H9 (cell line): ENCODE data around the gene BIRC5. TPM values are rescaled to one million over a fixed set of nuclear protein-coding genes. Genes with fewer than 3 reads are reported as not detected.

Experiments used
- DNase-seq: peaks from one replicate; pipeline ENCODE4 v3.0.0-alpha.2; 2017
- H2AFZ ChIP-seq: one replicate; pipeline ENCODE4 v1.6.1; 2013; ENCODE audit warnings: mild to moderate bottlenecking, low read length, control low read depth, moderate library complexity
- H2AK5ac ChIP-seq: 2 replicates; pipeline ENCODE4 v1.6.1; 2013; ENCODE audit warnings: low read length, control low read depth, mixed read lengths; ENCODE audit not compliant: insufficient read length
- H2BK120ac ChIP-seq: one replicate; pipeline ENCODE4 v1.6.1; 2013; ENCODE audit warnings: low read depth, mild to moderate bottlenecking, low read length, control low read depth, inconsistent platforms; ENCODE audit not compliant: poor library complexity, severe bottlenecking
- H2BK12ac ChIP-seq: 2 replicates; pipeline ENCODE4 v1.6.1; 2013; ENCODE audit warnings: low read length, control low read depth, mixed read lengths, low read depth; ENCODE audit not compliant: insufficient read length
- H2BK15ac ChIP-seq: 2 replicates; pipeline ENCODE4 v1.6.1; 2013; ENCODE audit warnings: low read depth, low read length, control low read depth
- H2BK20ac ChIP-seq: one replicate; pipeline ENCODE4 v1.6.1; 2013; ENCODE audit warnings: low read depth, mild to moderate bottlenecking, low read length, control low read depth, inconsistent platforms; ENCODE audit not compliant: poor library complexity, severe bottlenecking
- H2BK5ac ChIP-seq: 2 replicates; pipeline ENCODE4 v1.6.1; 2013; ENCODE audit warnings: low read length, control low read depth, mixed read lengths; ENCODE audit not compliant: insufficient read length
- H3K14ac ChIP-seq: 2 replicates; pipeline ENCODE4 v1.6.1; 2013; ENCODE audit warnings: low read length, control low read depth; ENCODE audit not compliant: insufficient read depth
- H3K18ac ChIP-seq: 2 replicates; pipeline ENCODE4 v1.6.1; 2013; ENCODE audit warnings: low read depth, mild to moderate bottlenecking, mixed read lengths, low read length, control low read depth; ENCODE audit not compliant: insufficient read length
- H3K23ac ChIP-seq: 2 replicates; pipeline ENCODE4 v1.6.1; 2013; ENCODE audit warnings: low read length, control low read depth, mixed read lengths, low read depth; ENCODE audit not compliant: insufficient read length
- H3K23me2 ChIP-seq: 2 replicates; pipeline ENCODE4 v1.6.1; 2013; ENCODE audit warnings: low read depth, mild to moderate bottlenecking, mixed read lengths, low read length, control low read depth; ENCODE audit not compliant: insufficient read length, poor library complexity, severe bottlenecking
- H3K27ac ChIP-seq: 2 replicates; pipeline ENCODE4 v1.5.1; 2013; ENCODE audit warnings: low read length, control low read depth, mixed read lengths, low read depth; ENCODE audit not compliant: insufficient read length
- H3K27me3 ChIP-seq: 2 replicates; pipeline ENCODE4 v1.6.1; 2013; ENCODE audit warnings: low read length, control low read depth, inconsistent platforms; ENCODE audit not compliant: insufficient read depth
- H3K4ac ChIP-seq: 2 replicates; pipeline ENCODE4 v1.6.1; 2013; ENCODE audit warnings: low read depth, mild to moderate bottlenecking, control low read depth, inconsistent platforms, low read length, moderate library complexity
- H3K4me1 ChIP-seq: 2 replicates; pipeline ENCODE4 v1.6.1; 2013; ENCODE audit warnings: low read length, control low read depth, inconsistent platforms; ENCODE audit not compliant: insufficient read depth
- H3K4me2 ChIP-seq: 2 replicates; pipeline ENCODE4 v1.6.1; 2013; ENCODE audit warnings: low read length, control low read depth, mixed read lengths; ENCODE audit not compliant: insufficient read length, insufficient read depth
- H3K56ac ChIP-seq: 2 replicates; pipeline ENCODE4 v1.6.1; 2013; ENCODE audit warnings: low read depth, mild to moderate bottlenecking, mixed read lengths, low read length, control low read depth; ENCODE audit not compliant: insufficient read length
- H3K79me1 ChIP-seq: 2 replicates; pipeline ENCODE4 v1.6.1; 2013; ENCODE audit warnings: low read depth, mild to moderate bottlenecking, moderate library complexity, low read length, control low read depth, inconsistent platforms; ENCODE audit not compliant: insufficient read depth, poor library complexity, severe bottlenecking
- H3K79me2 ChIP-seq: 2 replicates; pipeline ENCODE4 v1.6.1; 2013; ENCODE audit warnings: low read length, control low read depth, inconsistent platforms; ENCODE audit not compliant: insufficient read depth
- H3K9ac ChIP-seq: 2 replicates; pipeline ENCODE4 v1.6.1; 2013; ENCODE audit warnings: low read length, control low read depth, mixed read lengths; ENCODE audit not compliant: insufficient read length; ENCODE audit errors: extremely low read depth
- H3K9me3 ChIP-seq: one replicate; pipeline ENCODE4 v1.6.1; 2013; ENCODE audit warnings: low read depth, low read length, inconsistent platforms; ENCODE audit not compliant: control insufficient read depth
- H3T11ph ChIP-seq: one replicate; pipeline ENCODE4 v1.6.1; 2013; ENCODE audit warnings: mild to moderate bottlenecking, low read length, control low read depth, inconsistent platforms
- H4K20me1 ChIP-seq: one replicate; pipeline ENCODE4 v1.6.1; 2013; ENCODE audit not compliant: control insufficient read depth, insufficient read length, insufficient read depth
- H4K5ac ChIP-seq: 2 replicates; pipeline ENCODE4 v1.6.1; 2013; ENCODE audit warnings: low read depth, mild to moderate bottlenecking, mixed read lengths, low read length, control low read depth; ENCODE audit not compliant: insufficient read length
- H4K8ac ChIP-seq: replicated peaks from 2 replicates; pipeline ENCODE4 v1.6.1; 2013; ENCODE audit warnings: low read length, control low read depth, mixed read lengths, low read depth; ENCODE audit not compliant: insufficient read length
- H4K91ac ChIP-seq: 2 replicates; pipeline ENCODE4 v1.6.1; 2013; ENCODE audit warnings: low read depth, mild to moderate bottlenecking, moderate library complexity, mixed read lengths, low read length, control low read depth; ENCODE audit not compliant: insufficient read length
- H3K27ac Mint-ChIP-seq, 3 experiments: 2 replicates in 2 of 3; 3 replicates in 1 of 3; pipeline ENCODE4 v1.8.0; 2020 to 2021; ENCODE audit warnings: mixed read lengths in 3 of 3, mild to moderate bottlenecking in 1 of 3, moderate library complexity in 1 of 3
- H3K27me3 Mint-ChIP-seq: 2 replicates; pipeline ENCODE4 v1.8.0; 2021; ENCODE audit warnings: low read depth, mild to moderate bottlenecking, moderate library complexity, mixed read lengths
- H3K36me3 Mint-ChIP-seq, 3 experiments: 2 replicates in 2 of 3; 3 replicates in 1 of 3; pipeline ENCODE4 v1.8.0; 2020 to 2021; ENCODE audit warnings: low read depth in 3 of 3, mixed read lengths in 3 of 3; ENCODE audit not compliant: insufficient read depth in 1 of 3
- H3K4me1 Mint-ChIP-seq, 2 experiments: 2 replicates each; pipeline ENCODE4 v1.8.0; 2020; ENCODE audit warnings: mixed read lengths in 2 of 2
- H3K4me3 Mint-ChIP-seq, 2 experiments: 2 replicates in 1 of 2; 3 replicates in 1 of 2; pipeline ENCODE4 v1.8.0; 2020 to 2021; ENCODE audit warnings: mild to moderate bottlenecking in 2 of 2, mixed read lengths in 2 of 2, moderate library complexity in 1 of 2
- H3K9me3 Mint-ChIP-seq, 2 experiments: 2 replicates in 1 of 2; 3 replicates in 1 of 2; pipeline ENCODE4 v1.8.0; 2020; ENCODE audit warnings: mild to moderate bottlenecking in 2 of 2, mixed read lengths in 2 of 2, moderate library complexity in 1 of 2
- WGBS: extraction: QIAGEN DNeasy Blood & Tissue Kit; methylation state at CpG from one replicate; pipeline ENCODE4 v1.1.7; 2013; ENCODE audit warnings: missing lambda C conversion rate, low lambda C conversion rate, mixed read lengths; ENCODE audit not compliant: insufficient read length; ENCODE audit errors: extremely low coverage; 5-methylcytosine and 5-hydroxymethylcytosine counted together
- total RNA-seq: library from RNA; stranded (reverse); gene quantifications from 2 replicates; pipeline ENCODE4 v1.2.1, GENCODE V29; 2021
- TF ChIP-seq, protein P1 (sequence below): fragments of 200-600 bp; sonication (generic); conservative IDR thresholded peaks from 3 replicates; pipeline ENCODE4 v1.8.0; 2021; ENCODE audit warnings: antibody characterized with exemption, mild to moderate bottlenecking

Gene BIRC5
- total RNA-seq, 1 experiment from 2014 or later, result 97.8 TPM

DNA sequence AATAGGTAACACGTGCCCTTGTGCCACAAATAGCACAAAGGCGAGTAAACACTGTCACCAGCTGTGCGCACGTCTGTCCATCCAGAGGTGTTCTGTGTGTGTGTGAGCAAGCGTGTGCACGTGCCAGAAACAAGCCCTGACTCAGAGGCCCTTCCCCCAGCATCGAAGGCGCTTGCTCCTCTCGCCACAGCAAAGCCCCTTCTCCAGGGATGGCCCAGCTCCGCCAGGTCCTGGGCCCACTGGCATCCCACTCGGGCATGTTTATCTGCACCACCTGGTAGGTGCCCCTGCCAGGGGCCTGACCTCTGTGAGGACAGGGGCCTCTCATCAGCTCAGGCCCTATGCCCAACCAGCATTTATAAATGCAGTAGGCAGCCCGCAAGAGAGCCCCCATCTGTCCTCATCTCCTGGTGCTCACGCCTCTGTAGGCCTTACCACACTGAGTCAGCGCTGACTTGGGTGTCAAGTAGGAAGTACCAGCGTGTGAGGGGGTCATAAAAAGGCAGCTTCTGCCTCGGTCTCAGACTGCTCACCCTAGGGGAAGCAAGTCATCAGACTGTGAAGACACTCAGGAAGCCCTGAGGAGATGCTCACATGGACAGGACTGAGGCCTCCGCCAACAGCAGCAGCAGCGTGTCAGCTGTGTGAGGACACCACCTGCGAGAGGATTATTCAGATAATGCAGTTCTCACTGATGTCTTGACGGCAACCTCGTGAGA is 28.1 kb downstream of the BIRC5 start:
- no peak overlapping the region for H4K91ac ChIP-seq
- H3K36me3 Mint-ChIP-seq, result peaks cover 2 to 5% (median 3%) of the 10 kb centered on the region in 3 experiments; a peak in 3 of 7 replicates
- H3T11ph ChIP-seq, result no peak overlapping the region
- H3K79me2 ChIP-seq, result no peaks in the 10 kb centered on the region
- no peaks in the 10 kb centered on the region for H3K79me1 ChIP-seq
- WGBS, result no CpG with 5 or more reads among the region's 21 CpGs
- H3K4me3 Mint-ChIP-seq, result no peak overlapping the region
- no peak overlapping the region for H3K14ac ChIP-seq
- H3K56ac ChIP-seq, result no peak overlapping the region
- H2BK5ac ChIP-seq, result no peak overlapping the region
- H4K5ac ChIP-seq, result no peak overlapping the region
- no peak overlapping the region for H3K9ac ChIP-seq
- no peak overlapping the region for H3K23ac ChIP-seq
- no peak for DNase-seq
- no peak overlapping the region for H2AFZ ChIP-seq
- H3K9me3 ChIP-seq, result no peaks in the 10 kb centered on the region
- no peak overlapping the region for H4K8ac ChIP-seq
- H2BK15ac ChIP-seq, result no peak overlapping the region
- H3K4me1 Mint-ChIP-seq, result peaks cover 5 to 17% of the 10 kb centered on the region in 2 experiments
- H3K4me1 ChIP-seq, result no peaks in the 10 kb centered on the region
- no peak overlapping the region for H2BK120ac ChIP-seq
- peaks cover 4 to 10% of the 10 kb centered on the region in 2 experiments for H3K9me3 Mint-ChIP-seq
- no peak overlapping the region for H2BK12ac ChIP-seq
- H3K18ac ChIP-seq, result no peak overlapping the region
- H2AK5ac ChIP-seq, result no peak overlapping the region
- no peak overlapping the region for H3K27ac Mint-ChIP-seq
- TF ChIP-seq, protein P1, sequence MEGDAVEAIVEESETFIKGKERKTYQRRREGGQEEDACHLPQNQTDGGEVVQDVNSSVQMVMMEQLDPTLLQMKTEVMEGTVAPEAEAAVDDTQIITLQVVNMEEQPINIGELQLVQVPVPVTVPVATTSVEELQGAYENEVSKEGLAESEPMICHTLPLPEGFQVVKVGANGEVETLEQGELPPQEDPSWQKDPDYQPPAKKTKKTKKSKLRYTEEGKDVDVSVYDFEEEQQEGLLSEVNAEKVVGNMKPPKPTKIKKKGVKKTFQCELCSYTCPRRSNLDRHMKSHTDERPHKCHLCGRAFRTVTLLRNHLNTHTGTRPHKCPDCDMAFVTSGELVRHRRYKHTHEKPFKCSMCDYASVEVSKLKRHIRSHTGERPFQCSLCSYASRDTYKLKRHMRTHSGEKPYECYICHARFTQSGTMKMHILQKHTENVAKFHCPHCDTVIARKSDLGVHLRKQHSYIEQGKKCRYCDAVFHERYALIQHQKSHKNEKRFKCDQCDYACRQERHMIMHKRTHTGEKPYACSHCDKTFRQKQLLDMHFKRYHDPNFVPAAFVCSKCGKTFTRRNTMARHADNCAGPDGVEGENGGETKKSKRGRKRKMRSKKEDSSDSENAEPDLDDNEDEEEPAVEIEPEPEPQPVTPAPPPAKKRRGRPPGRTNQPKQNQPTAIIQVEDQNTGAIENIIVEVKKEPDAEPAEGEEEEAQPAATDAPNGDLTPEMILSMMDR, result no peak
- no peak overlapping the region for H2BK20ac ChIP-seq
- H4K20me1 ChIP-seq, result no peaks in the 10 kb centered on the region
- H3K27ac ChIP-seq, result no peak overlapping the region
- no peaks in the 10 kb centered on the region for H3K23me2 ChIP-seq
- no peak overlapping the region for H3K4me2 ChIP-seq
- no peak overlapping the region for H3K4ac ChIP-seq
- H3K27me3 ChIP-seq, result no peaks in the 10 kb centered on the region
- peaks cover 2% of the 10 kb centered on the region; the same call in 1 of the 2 replicates for H3K27me3 Mint-ChIP-seq
